DOHH2 (cell line): ENCODE data around the gene PHC2.

Experiments
- H3F3A ChIP-seq: fragments of 200-600 bp; sonication (generic), shearing (Covaris generic); 2 replicates; pipeline ENCODE4 v1.6.0; 2016; ENCODE audit warnings: antibody characterized with exemption, mild to moderate bottlenecking; ENCODE audit not compliant: control insufficient read depth, insufficient read depth
- H3K27ac ChIP-seq: fragments of 200-600 bp; sonication (generic); 2 replicates; pipeline ENCODE4 v1.5.1; 2014; ENCODE audit warnings: low read depth, mild to moderate bottlenecking, low read length, moderate library complexity
- H3K27me3 ChIP-seq: fragments of 200-600 bp; sonication (generic); 2 replicates; pipeline ENCODE4 v1.6.1; 2014; ENCODE audit warnings: mild to moderate bottlenecking, low read length, mixed read lengths; ENCODE audit not compliant: control insufficient read depth
- H3K36me3 ChIP-seq: fragments of 200-600 bp; sonication (generic); 2 replicates; pipeline ENCODE4 v1.6.1; 2014; ENCODE audit warnings: mild to moderate bottlenecking, low read length, moderate library complexity, mixed read lengths; ENCODE audit not compliant: control insufficient read depth
- H3K4me1 ChIP-seq: fragments of 200-600 bp; sonication (generic); 2 replicates; pipeline ENCODE4 v1.6.1; 2014; ENCODE audit warnings: mild to moderate bottlenecking, low read length, mixed read lengths; ENCODE audit not compliant: control insufficient read depth
- H3K4me2 ChIP-seq: fragments of 200-600 bp; sonication (generic); 2 replicates; pipeline ENCODE4 v1.6.0; 2014; ENCODE audit warnings: mild to moderate bottlenecking, low read length, moderate library complexity
- H3K4me3 ChIP-seq: fragments of 200-600 bp; sonication (generic); 2 replicates; pipeline ENCODE4 v1.5.1; 2014; ENCODE audit warnings: mild to moderate bottlenecking, low read length, mixed read lengths
- H3K79me2 ChIP-seq: fragments of 200-600 bp; sonication (generic); 2 replicates; pipeline ENCODE4 v1.6.1; 2014; ENCODE audit warnings: mild to moderate bottlenecking, low read length, mixed read lengths; ENCODE audit not compliant: control insufficient read depth
- H3K9me2 ChIP-seq: fragments of 200-600 bp; sonication (generic); replicated peaks from 2 replicates; pipeline ENCODE4 v1.6.1; 2014; ENCODE audit warnings: mild to moderate bottlenecking, low read length, mixed read lengths; ENCODE audit not compliant: control insufficient read depth
- H3K9me3 ChIP-seq: fragments of 200-600 bp; sonication (generic); 2 replicates; pipeline ENCODE4 v1.6.1; 2014; ENCODE audit warnings: antibody characterized with exemption, low read length, mixed read lengths; ENCODE audit not compliant: control insufficient read depth, insufficient read depth
- H4K20me1 ChIP-seq: fragments of 200-600 bp; sonication (generic); 2 replicates; pipeline ENCODE4 v1.6.0; 2014; ENCODE audit warnings: low read depth, mild to moderate bottlenecking, antibody characterized with exemption, low read length, moderate library complexity; ENCODE audit not compliant: control insufficient read depth, insufficient read depth
- CTCF ChIP-seq: fragments of 200-600 bp; sonication (generic); IDR thresholded peaks from one replicate; pipeline ENCODE4 v1.5.1; 2014; ENCODE audit warnings: antibody characterized with exemption, mild to moderate bottlenecking, low read depth, low read length; ENCODE audit not compliant: poor library complexity, severe bottlenecking
- EZH2phosphoT487 ChIP-seq: fragments of 200-600 bp; sonication (generic); IDR thresholded peaks from 2 replicates; pipeline ENCODE4 v1.6.1; 2017; ENCODE audit warnings: borderline replicate concordance, mild to moderate bottlenecking, antibody characterized with exemption, low read length, moderate library complexity, mixed read lengths

The PHC2 gene

GRCh38 chr1:33306653-33307493 lies 124.0 kb downstream of the PHC2 start:
- H3K4me2 ChIP-seq = no peak overlapping the region

GRCh38 chr1:33305816-33306652 lies 124.9 kb downstream of the PHC2 start:
- Histone ChIP-seq H3K9me2 (no peaks in the 10 kb centered on the region), H3K27me3 (no peaks in the 10 kb centered on the region), H3F3A (no peaks in the 10 kb centered on the region), H3K4me1 (peaks cover 5% of the 10 kb centered on the region; the same call in 1 of the 2 replicates), H3K36me3 (no peaks in the 10 kb centered on the region), H3K4me3 (no peak overlapping the region), H3K27ac (no peak overlapping the region), H3K4me2 (no peak overlapping the region; the same call in 1 of the 2 replicates), H4K20me1 (no peaks in the 10 kb centered on the region), H3K79me2 (no peaks in the 10 kb centered on the region), H3K9me3 (no peaks in the 10 kb centered on the region)
- TF ChIP-seq CTCF (no peak), EZH2phosphoT487 (no peak)

More at GRCh38 chr1:33306653-33307493, 124.0 kb downstream of the PHC2 start:
- H3K79me2 ChIP-seq = no peaks in the 10 kb centered on the region
- H4K20me1 ChIP-seq = no peaks in the 10 kb centered on the region
- H3F3A ChIP-seq = no peaks in the 10 kb centered on the region
- no peak overlapping the region for H3K27ac ChIP-seq
- no peaks in the 10 kb centered on the region for H3K9me3 ChIP-seq
- no peaks in the 10 kb centered on the region for H3K9me2 ChIP-seq
- TF ChIP-seq CTCF (no peak), EZH2phosphoT487 (no peak)
- H3K4me3 ChIP-seq = no peak overlapping the region
- no peaks in the 10 kb centered on the region for H3K27me3 ChIP-seq
- no peaks in the 10 kb centered on the region for H3K36me3 ChIP-seq
- H3K4me1 ChIP-seq = peaks cover 5% of the 10 kb centered on the region; the same call in 1 of the 2 replicates

- H3K4me2 ChIP-seq = no peak overlapping the region
- TF ChIP-seq EZH2phosphoT487 = no peak
- TF ChIP-seq CTCF = no peak
- H3K9me3 ChIP-seq = no peaks in the 10 kb centered on the region
- H3K4me1 ChIP-seq = peaks cover 5% of the 10 kb centered on the region; the same call in 1 of the 2 replicates
- H3K4me3 ChIP-seq = no peak overlapping the region
- no peaks in the 10 kb centered on the region for H3K36me3 ChIP-seq
- H3K27me3 ChIP-seq = no peaks in the 10 kb centered on the region
- H3K79me2 ChIP-seq = no peaks in the 10 kb centered on the region
- no peaks in the 10 kb centered on the region for H4K20me1 ChIP-seq
- H3K9me2 ChIP-seq = no peaks in the 10 kb centered on the region
- no peak overlapping the region for H3K27ac ChIP-seq
- no peaks in the 10 kb centered on the region for H3F3A ChIP-seq
Measured at GRCh38 chr1:33305016-33305415, 125.9 kb downstream of the PHC2 start.
